ENCODE measurements around the gene GTF2H1.

The GTF2H1 gene

GRCh38 chr11:18321969-18322711 is at the start of gene GTF2H1, which contains the start of gene HPS5:
GTF2H1 (plus strand) TSS chr11:18322567; CDS start chr11:18333075, 10,508 bp downstream.
HPS5 (minus strand) TSS chr11:18322140; CDS start chr11:18317858, 4,282 bp downstream.
- FAIRE-seq: no peak

DNA sequence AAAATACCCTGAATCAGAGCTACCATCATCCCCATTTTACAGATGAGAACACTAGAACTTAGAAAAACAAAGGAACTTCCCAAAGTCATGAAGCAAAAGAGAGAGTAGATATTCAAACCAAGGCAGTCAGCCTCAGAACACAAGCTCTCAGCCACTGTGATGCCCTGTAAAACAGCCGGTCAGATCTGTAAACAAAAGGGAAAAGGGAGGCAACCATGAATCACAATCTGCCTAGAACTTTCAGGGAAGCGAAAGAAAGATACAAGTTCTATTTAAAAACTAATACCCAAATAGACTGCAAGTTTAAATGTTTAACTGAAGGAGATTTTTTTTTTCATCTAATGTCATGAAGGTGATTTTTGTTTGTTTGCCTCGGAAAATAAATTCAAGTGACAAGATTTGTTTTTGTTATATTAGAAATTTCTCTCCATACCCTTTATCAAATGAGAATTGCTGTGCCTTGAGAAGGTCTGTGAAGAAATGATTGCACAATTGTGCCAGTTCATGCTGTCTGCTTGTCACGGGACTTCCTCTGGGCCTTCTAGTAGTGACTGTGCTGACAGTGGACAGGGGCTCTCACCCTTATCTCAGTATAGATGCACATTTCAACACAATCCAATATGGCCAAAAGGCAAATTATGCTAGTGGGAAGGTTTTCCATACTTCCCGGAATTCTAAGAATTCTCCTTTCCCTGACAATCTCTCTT is 44.6 kb upstream of the GTF2H1 start:
- no peak for FAIRE-seq

- no peak for FAIRE-seq
Observed at GRCh38 chr11:18280438-18281045, 41.8 kb upstream of the GTF2H1 start.

DNA sequence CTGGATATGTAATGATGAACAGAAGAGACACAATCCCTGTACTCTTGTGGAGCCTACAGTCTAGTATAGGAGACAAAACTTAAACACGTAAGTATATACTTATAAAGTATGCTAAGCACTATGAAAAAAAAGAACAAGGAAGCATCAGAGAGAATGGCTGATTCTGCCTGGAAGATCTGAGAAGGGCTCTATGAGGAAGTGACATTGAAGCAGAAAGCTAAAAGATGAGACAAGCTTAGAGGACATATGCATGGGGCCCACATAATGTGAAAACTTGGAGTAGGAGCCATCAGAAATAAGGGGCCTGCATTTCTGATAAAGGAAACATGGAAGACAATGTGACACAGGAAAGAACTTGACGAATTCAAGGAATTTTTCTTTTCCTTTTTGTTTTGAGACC is 39.7 kb upstream of the GTF2H1 start:
- no peak for FAIRE-seq

- no peak for FAIRE-seq
Observed at GRCh38 chr11:18285841-18286240, 36.5 kb upstream of the GTF2H1 start.

- no peak for FAIRE-seq
Observed at GRCh38 chr11:18288911-18289310, 33.5 kb upstream of the GTF2H1 start.

DNA sequence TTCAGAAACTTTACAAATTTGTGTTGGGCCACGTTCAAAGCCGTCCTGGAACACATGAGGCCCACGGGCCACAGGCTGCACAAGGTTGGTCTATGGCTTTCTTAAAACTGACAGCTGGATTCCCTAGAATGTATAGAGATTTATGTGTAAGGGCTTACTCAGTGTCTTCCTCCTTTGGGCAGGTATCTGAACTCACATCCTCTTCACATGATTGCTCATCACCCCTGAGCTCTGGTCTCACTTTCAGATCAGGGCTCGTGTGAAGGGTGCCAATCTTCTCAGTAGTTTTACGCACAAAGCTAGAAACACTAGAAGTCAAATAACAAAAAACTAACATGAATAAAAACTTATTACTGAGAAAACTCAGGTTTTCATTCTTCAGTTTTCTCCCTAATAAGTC is 27.5 kb upstream of the GTF2H1 start:
- FAIRE-seq: no peak

DNA sequence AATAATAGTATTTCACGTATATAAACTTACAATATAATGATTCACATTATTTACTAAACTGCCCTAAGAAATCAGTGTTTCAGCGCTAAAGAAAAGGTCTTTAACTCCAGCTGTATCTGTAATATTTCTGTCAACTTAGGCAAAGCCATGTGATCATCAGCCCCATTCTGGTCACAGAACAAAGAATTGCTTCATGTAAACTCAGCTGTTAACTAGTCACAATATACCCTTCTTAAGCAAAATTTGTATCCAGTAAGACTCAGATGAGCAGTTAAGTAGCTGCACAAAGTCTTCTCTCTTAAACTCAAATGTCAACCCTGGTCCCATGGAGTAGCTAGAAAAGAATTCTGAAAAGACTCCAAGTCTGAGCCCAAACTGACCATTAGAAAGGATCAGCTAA is 27.1 kb upstream of the GTF2H1 start:
- no peak for FAIRE-seq

DNA sequence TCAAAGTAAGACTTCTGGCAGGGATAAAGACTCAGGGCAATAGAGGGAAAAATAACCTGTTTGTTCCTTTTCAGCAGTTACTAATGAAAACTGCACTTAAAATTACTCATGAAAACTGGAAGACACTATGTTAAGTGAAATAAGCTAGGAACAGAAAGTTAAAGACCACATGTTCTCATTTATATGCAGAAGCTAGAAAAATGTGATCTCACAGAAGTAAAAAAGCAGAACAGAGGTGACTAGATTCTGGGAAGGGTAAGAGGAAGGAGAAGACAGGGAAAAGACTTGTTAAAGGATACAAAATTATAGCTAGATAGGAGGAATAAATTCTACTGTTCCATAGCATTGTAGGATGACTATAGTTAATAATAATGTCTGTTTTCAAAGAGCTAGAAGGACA is 22.6 kb upstream of the GTF2H1 start:
- FAIRE-seq: no peak

DNA sequence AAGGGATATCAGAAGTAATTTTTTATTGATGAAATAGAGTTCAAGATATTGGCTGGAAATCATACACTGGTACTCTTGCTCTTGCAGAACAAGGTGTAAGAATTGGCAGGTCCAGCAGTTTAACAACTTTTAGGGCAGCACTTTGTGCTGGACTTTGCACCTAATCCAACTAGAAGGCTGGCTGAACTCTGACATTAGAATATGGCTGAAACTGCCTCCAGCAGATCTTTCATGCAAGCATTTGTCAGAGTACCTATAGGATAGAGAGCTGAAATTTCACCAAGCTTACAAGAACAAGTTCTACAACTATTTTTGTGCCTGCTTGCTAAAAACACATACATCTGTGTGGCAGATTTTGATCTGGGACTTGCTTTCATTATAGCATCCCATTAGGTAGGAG is 17.6 kb upstream of the GTF2H1 start:
- FAIRE-seq: no peak

- no peak for FAIRE-seq
Observed at GRCh38 chr11:18307461-18308139, 14.8 kb upstream of the GTF2H1 start.

DNA sequence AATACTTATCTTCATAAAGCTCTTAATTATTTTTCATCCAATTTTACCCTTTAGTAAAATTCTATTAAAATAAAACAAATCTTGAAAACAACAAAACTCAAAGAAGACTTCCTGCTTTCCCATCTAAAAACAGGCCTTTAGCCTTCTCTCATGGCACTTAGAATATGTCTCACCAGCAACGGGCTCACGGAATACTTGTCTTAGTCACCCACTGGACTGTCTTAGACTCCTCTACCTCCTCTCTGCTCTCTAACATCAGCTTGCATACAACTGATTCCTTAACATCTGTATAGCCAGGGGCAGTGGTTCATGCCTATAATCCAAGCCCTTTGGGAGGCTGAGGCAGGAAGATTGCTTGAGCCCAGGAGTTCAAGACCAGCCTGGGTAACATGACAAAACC is 14.1 kb upstream of the GTF2H1 start:
- FAIRE-seq: no peak

GRCh38 chr11:18309691-18310090 is 12.7 kb upstream of the GTF2H1 start:
- FAIRE-seq: no peak

DNA sequence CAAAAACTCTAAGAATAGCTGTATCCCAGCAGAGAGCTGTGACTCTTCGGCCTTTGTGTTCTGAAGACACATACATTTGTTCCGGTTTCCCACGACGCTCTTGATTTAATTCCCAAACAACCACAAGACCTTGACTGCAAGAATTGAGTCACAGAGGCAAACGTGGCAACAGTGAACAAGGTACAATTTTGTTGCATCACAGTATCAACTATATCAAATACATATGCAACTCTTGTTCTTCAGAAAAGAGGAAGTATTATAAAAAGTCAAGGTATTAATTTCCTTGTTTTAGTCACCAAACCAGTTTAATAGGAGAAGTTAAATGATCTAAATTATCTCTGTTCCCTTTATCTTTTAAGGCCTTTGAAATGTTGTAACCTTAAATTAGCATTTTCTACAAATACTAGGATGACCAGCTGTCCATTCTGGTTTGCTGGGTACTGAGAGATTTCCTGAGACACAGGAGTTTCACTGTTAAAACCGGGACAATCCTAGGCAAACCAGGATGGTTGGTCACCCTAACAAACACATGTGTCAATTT is 11.5 kb upstream of the GTF2H1 start:
- FAIRE-seq: no peak

DNA sequence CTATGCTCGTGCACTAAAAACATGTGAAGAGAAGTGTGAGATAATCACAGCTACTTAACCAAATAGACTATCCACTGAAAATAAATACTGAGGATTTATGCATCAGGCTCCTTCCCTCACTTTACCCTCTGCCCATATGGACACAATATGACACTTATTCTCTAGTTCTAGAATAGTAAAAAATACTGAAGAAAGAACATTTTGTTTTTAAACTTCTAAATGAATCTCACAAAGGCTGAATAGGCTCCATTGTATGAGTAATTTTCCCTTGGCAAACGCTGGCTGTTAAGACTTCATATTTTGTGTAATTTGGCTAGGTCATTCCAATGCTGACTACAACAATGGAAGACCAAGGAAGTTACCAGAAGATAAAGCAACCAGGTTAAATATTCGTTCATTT is 10.4 kb upstream of the GTF2H1 start:
- no peak for FAIRE-seq

DNA sequence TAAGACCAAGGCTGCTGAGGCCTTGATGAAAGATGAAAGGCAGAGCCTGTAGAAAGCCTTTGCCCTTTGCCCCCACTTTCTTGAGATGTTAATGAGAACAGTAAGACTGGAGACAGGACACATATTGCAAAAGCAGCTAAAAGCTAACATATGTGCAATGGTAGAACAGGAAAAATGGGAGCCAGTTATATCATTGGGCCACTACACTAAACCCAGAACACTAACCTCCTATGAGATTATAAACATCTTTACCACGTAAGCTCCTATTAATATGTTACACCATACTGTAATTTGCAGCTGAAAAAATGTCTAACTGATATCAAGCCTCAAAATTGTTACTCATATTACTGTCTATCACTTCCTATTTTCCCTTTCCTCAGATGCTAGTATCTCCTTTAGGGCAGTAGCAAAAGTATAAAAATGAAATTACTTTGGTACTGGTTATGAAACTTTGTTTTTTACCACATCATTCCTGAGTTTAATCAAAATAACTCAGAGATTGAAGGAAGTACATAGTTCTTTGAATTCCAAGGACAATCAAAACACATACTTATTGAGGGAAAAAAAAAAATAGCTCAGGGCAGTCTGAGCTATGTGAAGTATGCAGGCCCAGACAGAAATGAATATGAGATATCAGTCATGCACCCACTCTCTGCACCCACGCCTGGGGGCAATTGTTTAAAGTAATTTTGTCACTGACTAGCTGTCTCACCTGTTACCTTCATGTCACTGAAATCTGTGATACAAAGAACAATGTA is 9.5 kb upstream of the GTF2H1 start:
- no peak for FAIRE-seq

DNA sequence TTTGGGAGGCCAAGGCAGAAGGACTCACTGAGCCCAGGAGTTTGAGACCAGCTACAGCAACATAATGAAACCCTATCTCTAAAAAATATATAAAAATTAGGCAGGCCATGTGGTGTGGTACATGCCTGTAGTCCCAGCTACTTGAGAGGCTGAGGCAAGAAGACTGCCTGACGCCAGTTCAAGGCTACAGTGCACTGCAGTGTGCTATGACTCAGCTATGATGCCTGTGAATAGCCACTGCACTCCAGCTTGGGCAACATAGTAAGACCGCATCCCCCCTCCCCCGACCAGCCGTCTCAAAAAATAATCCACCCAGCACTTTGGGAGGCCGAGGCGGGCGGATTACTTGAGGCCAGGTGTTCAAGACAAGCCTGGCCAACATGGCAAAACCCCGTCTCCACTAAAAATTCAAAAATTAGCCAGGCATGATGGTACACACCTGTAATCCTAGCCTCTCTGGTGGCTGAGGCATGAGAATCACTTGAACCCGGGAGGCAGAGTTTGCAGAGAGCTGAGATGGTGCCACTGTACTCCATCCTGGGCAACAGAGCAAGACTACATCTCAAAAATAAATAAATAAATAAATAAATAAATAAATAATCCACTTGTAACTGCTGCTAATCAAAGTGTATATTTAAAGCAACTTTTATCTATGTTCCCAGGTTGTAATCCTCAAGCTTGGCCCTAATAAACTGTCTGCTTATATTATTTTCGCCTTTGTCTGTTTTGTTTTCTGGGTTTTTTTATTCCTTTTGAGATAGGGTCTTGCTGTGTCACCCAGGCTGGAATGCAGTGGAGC is 8.2 kb upstream of the GTF2H1 start:
- no peak for FAIRE-seq

GRCh38 chr11:18314784-18315523 is 7.4 kb upstream of the GTF2H1 start:
- no peak for FAIRE-seq

- FAIRE-seq: no peak
Observed at GRCh38 chr11:18315893-18316292, 6.5 kb upstream of the GTF2H1 start.

- FAIRE-seq: no peak
Observed at GRCh38 chr11:18317551-18317950, 4.8 kb upstream of the GTF2H1 start.

GRCh38 chr11:18319914-18320313 is 2.5 kb upstream of the GTF2H1 start:
- FAIRE-seq: no peak

Data from A204.1 (cell line).